NCI-H526 treated with DMSO at 0.1 percent for 48 hours (cell line): ENCODE measurements around the gene BMPR1B.
A peak's percentile ranks its signal among the peaks of the same experiment; 100 is the strongest.

Experiments used
- DNase-seq: peaks from one replicate; lab custom pipeline; 2025; lab: John Stamatoyannopoulos, UW

BMPR1B gene

GRCh38 chr4:94757192-94758140 is at the start of gene BMPR1B:
Gene BMPR1B, plus strand, starts transcription at chr4:94757955. Its CDS starts 346,470 bp downstream, at chr4:95104425.
- DNase-seq = peak; percentile 7

GRCh38 chr4:94711635-94712034 is 46.1 kb upstream of the BMPR1B start:
- no peak for DNase-seq

- no peak for DNase-seq
Measured at GRCh38 chr4:94714365-94715160, 43.2 kb upstream of the BMPR1B start.

GRCh38 chr4:94715726-94716125 is 42.0 kb upstream of the BMPR1B start:
- no peak for DNase-seq

- no peak for DNase-seq
Measured at GRCh38 chr4:94721310-94721709, 36.4 kb upstream of the BMPR1B start.

GRCh38 chr4:94722270-94722669 is 35.5 kb upstream of the BMPR1B start:
- no peak for DNase-seq

GRCh38 chr4:94722748-94723147 is 35.0 kb upstream of the BMPR1B start:
- DNase-seq = no peak

- no peak for DNase-seq
Measured at GRCh38 chr4:94724016-94724790, 33.6 kb upstream of the BMPR1B start.

- no peak for DNase-seq
Measured at GRCh38 chr4:94726524-94727123, 31.1 kb upstream of the BMPR1B start.

GRCh38 chr4:94728056-94728766 is 29.5 kb upstream of the BMPR1B start:
- DNase-seq = no peak

GRCh38 chr4:94732358-94732698 is 25.4 kb upstream of the BMPR1B start:
- DNase-seq = no peak

- DNase-seq = no peak
Measured at GRCh38 chr4:94739741-94740140, 18.0 kb upstream of the BMPR1B start.

GRCh38 chr4:94741304-94741703 is 16.5 kb upstream of the BMPR1B start:
- DNase-seq = no peak

GRCh38 chr4:94743838-94744237 is 13.9 kb upstream of the BMPR1B start:
- peak; percentile 40 for DNase-seq

- DNase-seq = no peak
Measured at GRCh38 chr4:94744850-94745249, 12.9 kb upstream of the BMPR1B start.

GRCh38 chr4:94746746-94747145 is 11.0 kb upstream of the BMPR1B start:
- DNase-seq = no peak

GRCh38 chr4:94758141-94758699 is 465 bp downstream of the BMPR1B start:
- DNase-seq = no peak

- no peak for DNase-seq
Measured at GRCh38 chr4:94758700-94759399, 1.1 kb downstream of the BMPR1B start.

- DNase-seq = no peak
Measured at GRCh38 chr4:94759767-94760211, 2.0 kb downstream of the BMPR1B start.

- DNase-seq = no peak
Measured at GRCh38 chr4:94762326-94762725, 4.6 kb downstream of the BMPR1B start.
